GM19239 (cell line): ENCODE data around the gene FAM98B.

ENCODE experiments used
- DNase-seq: peaks from one replicate; pipeline ENCODE4 v3.0.0; 2011; ENCODE audit warnings: low spot score; ENCODE audit not compliant: insufficient read length
- FAIRE-seq: peaks from 2 replicates; lab custom pipeline; 2011; peaks lifted over from hg19 to GRCh38; lab: Jason Lieb, UNC

Gene FAM98B

GRCh38 chr15:38533926-38534325 lies 80.0 kb downstream of the FAM98B start:
- FAIRE-seq (no peak), DNase-seq (no peak)

GRCh38 chr15:38534691-38535090 lies 80.8 kb downstream of the FAM98B start:
- FAIRE-seq (no peak), DNase-seq (no peak)

GRCh38 chr15:38535491-38536200 lies 81.7 kb downstream of the FAM98B start:
- FAIRE-seq (no peak), DNase-seq (no peak)

DNA sequence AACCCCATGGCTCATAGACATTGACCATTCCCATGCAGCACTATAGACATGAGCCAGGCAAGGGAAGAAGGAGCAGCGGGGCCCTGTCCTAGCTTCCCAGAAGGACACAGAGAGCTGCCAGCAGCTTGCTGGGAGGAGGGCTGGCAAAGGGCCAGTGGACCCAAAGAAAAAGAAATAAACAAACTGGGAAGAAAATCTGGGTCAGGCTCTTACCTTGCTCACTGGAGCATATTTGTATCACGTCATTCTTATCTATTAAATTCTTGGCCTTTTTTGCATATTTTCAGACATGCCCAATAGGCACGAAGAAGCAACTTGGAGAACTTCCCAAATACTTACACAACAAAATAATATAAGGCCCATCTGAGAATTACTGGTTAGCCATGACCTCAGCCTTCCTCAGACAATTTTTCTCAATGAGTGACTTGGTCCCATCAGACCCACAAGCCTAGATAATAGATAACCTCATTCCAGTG lies 82.3 kb downstream of the FAM98B start:
- no peak for FAIRE-seq
- no peak for DNase-seq
